ENCODE results near the gene TNP2.

TNP2 gene

DNA sequence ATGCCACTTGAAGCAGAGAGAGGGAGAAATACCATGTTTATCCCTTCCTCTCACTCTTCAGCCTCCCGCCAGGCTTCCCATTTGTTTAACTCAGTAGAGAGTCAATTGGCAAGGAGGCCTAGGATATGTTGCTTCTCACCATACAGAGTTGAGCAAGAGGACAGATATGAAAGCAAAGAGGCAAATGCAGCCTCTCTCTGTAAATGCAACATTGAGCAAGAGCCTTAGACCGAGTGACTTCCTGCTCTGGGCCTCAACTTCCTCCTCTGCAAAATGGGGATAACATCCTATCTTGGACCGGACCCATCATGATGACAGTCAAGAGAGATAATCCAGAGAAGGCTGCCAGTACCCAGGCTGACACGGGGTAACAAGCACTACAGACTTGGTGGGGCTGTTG, 49.9 kb downstream of the TNP2 start:
- no peak for DNase-seq (ENCODE audit: low spot score)

DNA sequence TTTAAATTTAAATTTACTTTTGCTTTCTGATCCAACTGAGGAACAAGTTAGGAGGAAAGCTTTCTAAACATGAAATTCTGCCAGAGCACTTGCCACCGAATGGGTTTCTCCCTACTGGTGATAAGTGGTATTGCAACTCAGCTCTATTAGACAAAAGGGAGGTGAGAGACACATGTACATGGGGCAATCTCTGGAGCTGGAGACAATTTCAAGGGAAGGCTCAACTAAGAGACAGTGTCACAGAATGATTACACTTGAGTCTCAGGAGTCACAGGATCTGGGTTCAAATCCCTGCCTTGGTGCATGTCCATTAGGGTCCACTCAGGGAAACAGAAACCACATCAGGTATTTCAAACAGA, 50.5 kb downstream of the TNP2 start:
- no peak for DNase-seq (ENCODE audit: low spot score)
